Measurements from ENCODE around the gene MPZL3.

Gene MPZL3

GRCh38 chr11:118294053-118294452, 41.9 kb upstream of the MPZL3 start:
- no peaks in the 10 kb centered on the region for H3K79me1 ChIP-seq (ENCODE audit: low read depth, low read length)
- no peak overlapping the region for H3K4me2 ChIP-seq (ENCODE audit: insufficient read depth, low read length, poor library complexity, severe bottlenecking)
- DNase-seq (ENCODE audit: low spot score) = no peak
- no peak overlapping the region for H2BK15ac ChIP-seq (ENCODE audit: low read length)
- H2BK5ac ChIP-seq (ENCODE audit: low read length) = no peak overlapping the region
- no peak overlapping the region for H3K4me3 ChIP-seq (ENCODE audit: low read length in 2 of 2)
- no peak overlapping the region for H4K8ac ChIP-seq (ENCODE audit: low read depth, low read length)
- H3K4me1 ChIP-seq (ENCODE audit: control insufficient read depth in 2 of 2, insufficient read depth in 1 of 2, low read depth in 1 of 2, low read length in 2 of 2) = no peaks in the 10 kb centered on the region
- H3K9ac ChIP-seq (ENCODE audit: low read depth, low read length, poor library complexity) = no peak overlapping the region
- H2BK12ac ChIP-seq (ENCODE audit: low read length) = no peak overlapping the region
- no peak overlapping the region for H2AK5ac ChIP-seq (ENCODE audit: low read depth, low read length)
- H3K23ac ChIP-seq (ENCODE audit: low read depth, low read length, poor library complexity) = no peak overlapping the region
- no CpG with 5 or more reads among the region's 2 CpGs for WGBS, 2 donors (ENCODE audit: extremely low coverage in 2 of 2, insufficient read length in 2 of 2, insufficient replicate concordance in 1 of 2)
- no peaks in the 10 kb centered on the region for H3K36me3 ChIP-seq (replicated peaks in 1 of 2; ENCODE audit: control insufficient read depth in 2 of 2, insufficient read depth in 2 of 2, low read length in 2 of 2)
- no peak overlapping the region for H4K91ac ChIP-seq (ENCODE audit: low read depth, low read length, poor library complexity)
- H3K27me3 ChIP-seq (ENCODE audit: control insufficient read depth in 3 of 3, insufficient read depth in 3 of 3, low read depth in 1 of 3, low read length in 3 of 3) = peaks cover 0 to 5% (median 2%) of the 10 kb centered on the region in 3 experiments
- no peak overlapping the region for H2BK120ac ChIP-seq (ENCODE audit: low read depth, low read length)
- no peak overlapping the region for H3K14ac ChIP-seq (ENCODE audit: low read length)
- no peak overlapping the region for H3K27ac ChIP-seq (replicated peaks; ENCODE audit: low read length)
- no peaks in the 10 kb centered on the region for H3K9me3 ChIP-seq (replicated peaks in 1 of 2; ENCODE audit: control insufficient read depth in 2 of 2, insufficient read depth in 1 of 2, low read depth in 1 of 2, low read length in 2 of 2)
- H2AFZ ChIP-seq (ENCODE audit: low read length) = no peak overlapping the region
- no peak overlapping the region for H3K4ac ChIP-seq (ENCODE audit: low read length)
- H3K18ac ChIP-seq (ENCODE audit: low read length) = no peak overlapping the region

GRCh38 chr11:118291477-118292135, 39.4 kb upstream of the MPZL3 start:
- Histone ChIP-seq H3K14ac (ENCODE audit: low read length) (no peak overlapping the region), H3K9ac (ENCODE audit: low read depth, low read length, poor library complexity) (no peak overlapping the region), H3K9me3 (replicated peaks in 1 of 2; ENCODE audit: control insufficient read depth in 2 of 2, insufficient read depth in 1 of 2, low read depth in 1 of 2, low read length in 2 of 2) (no peaks in the 10 kb centered on the region), H3K4me3 (ENCODE audit: low read length in 2 of 2) (no peak overlapping the region), H3K36me3 (replicated peaks in 1 of 2; ENCODE audit: control insufficient read depth in 2 of 2, insufficient read depth in 2 of 2, low read length in 2 of 2) (no peaks in the 10 kb centered on the region), H3K23ac (ENCODE audit: low read depth, low read length, poor library complexity) (no peak overlapping the region), H3K4me1 (ENCODE audit: control insufficient read depth in 2 of 2, insufficient read depth in 1 of 2, low read depth in 1 of 2, low read length in 2 of 2) (no peaks in the 10 kb centered on the region), H2BK12ac (ENCODE audit: low read length) (no peak overlapping the region), H3K4ac (ENCODE audit: low read length) (no peak overlapping the region), H3K27ac (replicated peaks; ENCODE audit: low read length) (no peak overlapping the region), H2BK5ac (ENCODE audit: low read length) (no peak overlapping the region), H2BK15ac (ENCODE audit: low read length) (no peak overlapping the region), H3K27me3 (ENCODE audit: control insufficient read depth in 3 of 3, insufficient read depth in 3 of 3, low read depth in 1 of 3, low read length in 3 of 3) (peaks cover 0 to 2% (median 2%) of the 10 kb centered on the region in 3 experiments), H3K79me1 (ENCODE audit: low read depth, low read length) (no peaks in the 10 kb centered on the region), H4K8ac (ENCODE audit: low read depth, low read length) (no peak overlapping the region), H2AK5ac (ENCODE audit: low read depth, low read length) (no peak overlapping the region), H3K4me2 (ENCODE audit: insufficient read depth, low read length, poor library complexity, severe bottlenecking) (no peak overlapping the region), H2AFZ (ENCODE audit: low read length) (no peak overlapping the region), H2BK120ac (ENCODE audit: low read depth, low read length) (no peak overlapping the region), H4K91ac (ENCODE audit: low read depth, low read length, poor library complexity) (no peak overlapping the region), H3K18ac (ENCODE audit: low read length) (no peak overlapping the region)
- DNase-seq (ENCODE audit: low spot score) = no peak
- WGBS, 2 donors (ENCODE audit: extremely low coverage in 2 of 2, insufficient read length in 2 of 2, insufficient replicate concordance in 1 of 2) = no CpG with 5 or more reads among the region's 9 CpGs

- H3K9me3 ChIP-seq (replicated peaks in 1 of 2; ENCODE audit: control insufficient read depth in 2 of 2, insufficient read depth in 1 of 2, low read depth in 1 of 2, low read length in 2 of 2) = no peaks in the 10 kb centered on the region
- no peak overlapping the region for H3K23ac ChIP-seq (ENCODE audit: low read depth, low read length, poor library complexity)
- no peak overlapping the region for H4K91ac ChIP-seq (ENCODE audit: low read depth, low read length, poor library complexity)
- no peaks in the 10 kb centered on the region for H3K36me3 ChIP-seq (replicated peaks in 1 of 2; ENCODE audit: control insufficient read depth in 2 of 2, insufficient read depth in 2 of 2, low read length in 2 of 2)
- no CpG with 5 or more reads among the region's 9 CpGs for WGBS, 2 donors (ENCODE audit: extremely low coverage in 2 of 2, insufficient read length in 2 of 2, insufficient replicate concordance in 1 of 2)
- no peaks in the 10 kb centered on the region for H3K4me1 ChIP-seq (ENCODE audit: control insufficient read depth in 2 of 2, insufficient read depth in 1 of 2, low read depth in 1 of 2, low read length in 2 of 2)
- H2BK15ac ChIP-seq (ENCODE audit: low read length) = no peak overlapping the region
- no peak for DNase-seq (ENCODE audit: low spot score)
- H2AFZ ChIP-seq (ENCODE audit: low read length) = no peak overlapping the region
- no peak overlapping the region for H2AK5ac ChIP-seq (ENCODE audit: low read depth, low read length)
- no peak overlapping the region for H2BK120ac ChIP-seq (ENCODE audit: low read depth, low read length)
- no peak overlapping the region for H3K4ac ChIP-seq (ENCODE audit: low read length)
- H3K4me2 ChIP-seq (ENCODE audit: insufficient read depth, low read length, poor library complexity, severe bottlenecking) = no peak overlapping the region
- no peak overlapping the region for H3K9ac ChIP-seq (ENCODE audit: low read depth, low read length, poor library complexity)
- H3K27me3 ChIP-seq (ENCODE audit: control insufficient read depth in 3 of 3, insufficient read depth in 3 of 3, low read depth in 1 of 3, low read length in 3 of 3) = peaks cover 0 to 2% (median 2%) of the 10 kb centered on the region in 3 experiments
- no peak overlapping the region for H3K18ac ChIP-seq (ENCODE audit: low read length)
- no peak overlapping the region for H3K4me3 ChIP-seq (ENCODE audit: low read length in 2 of 2)
- H4K8ac ChIP-seq (ENCODE audit: low read depth, low read length) = no peak overlapping the region
- no peak overlapping the region for H2BK12ac ChIP-seq (ENCODE audit: low read length)
- no peaks in the 10 kb centered on the region for H3K79me1 ChIP-seq (ENCODE audit: low read depth, low read length)
- no peak overlapping the region for H3K27ac ChIP-seq (replicated peaks; ENCODE audit: low read length)
- H3K14ac ChIP-seq (ENCODE audit: low read length) = no peak overlapping the region
- H2BK5ac ChIP-seq (ENCODE audit: low read length) = no peak overlapping the region
These were observed 38.8 kb upstream of the MPZL3 start for GRCh38 chr11:118290923-118291322.

- H3K4me1 ChIP-seq (ENCODE audit: control insufficient read depth in 2 of 2, insufficient read depth in 1 of 2, low read depth in 1 of 2, low read length in 2 of 2) = no peaks in the 10 kb centered on the region
- H3K9me3 ChIP-seq (replicated peaks in 1 of 2; ENCODE audit: control insufficient read depth in 2 of 2, insufficient read depth in 1 of 2, low read depth in 1 of 2, low read length in 2 of 2) = no peaks in the 10 kb centered on the region
- H2BK5ac ChIP-seq (ENCODE audit: low read length) = no peak overlapping the region
- no peak for DNase-seq (ENCODE audit: low spot score)
- H3K4ac ChIP-seq (ENCODE audit: low read length) = no peak overlapping the region
- H3K27me3 ChIP-seq (ENCODE audit: control insufficient read depth in 3 of 3, insufficient read depth in 3 of 3, low read depth in 1 of 3, low read length in 3 of 3) = peaks cover 0 to 2% (median 2%) of the 10 kb centered on the region in 3 experiments
- H2AK5ac ChIP-seq (ENCODE audit: low read depth, low read length) = no peak overlapping the region
- H2AFZ ChIP-seq (ENCODE audit: low read length) = no peak overlapping the region
- no peak overlapping the region for H2BK15ac ChIP-seq (ENCODE audit: low read length)
- no peaks in the 10 kb centered on the region for H3K36me3 ChIP-seq (replicated peaks in 1 of 2; ENCODE audit: control insufficient read depth in 2 of 2, insufficient read depth in 2 of 2, low read length in 2 of 2)
- H3K4me3 ChIP-seq (ENCODE audit: low read length in 2 of 2) = no peak overlapping the region
- no peaks in the 10 kb centered on the region for H3K79me1 ChIP-seq (ENCODE audit: low read depth, low read length)
- H3K4me2 ChIP-seq (ENCODE audit: insufficient read depth, low read length, poor library complexity, severe bottlenecking) = no peak overlapping the region
- H2BK120ac ChIP-seq (ENCODE audit: low read depth, low read length) = no peak overlapping the region
- no peak overlapping the region for H2BK12ac ChIP-seq (ENCODE audit: low read length)
- no peak overlapping the region for H3K9ac ChIP-seq (ENCODE audit: low read depth, low read length, poor library complexity)
- H3K23ac ChIP-seq (ENCODE audit: low read depth, low read length, poor library complexity) = no peak overlapping the region
- H4K91ac ChIP-seq (ENCODE audit: low read depth, low read length, poor library complexity) = no peak overlapping the region
- no peak overlapping the region for H3K27ac ChIP-seq (replicated peaks; ENCODE audit: low read length)
- H3K18ac ChIP-seq (ENCODE audit: low read length) = no peak overlapping the region
- no peak overlapping the region for H3K14ac ChIP-seq (ENCODE audit: low read length)
- no peak overlapping the region for H4K8ac ChIP-seq (ENCODE audit: low read depth, low read length)
These were observed 37.2 kb upstream of the MPZL3 start for GRCh38 chr11:118289401-118289800.
